H1 (cell line): Measurements from ENCODE around the gene OR52M1.

Source experiments
- ATF2 ChIP-seq: IDR thresholded peaks from 2 replicates; pipeline ENCODE4 v1.6.1; 2012; ENCODE audit warnings: low read length, inconsistent platforms
- CEBPB ChIP-seq: IDR thresholded peaks from 2 replicates; pipeline ENCODE4 v1.6.1; 2012; ENCODE audit warnings: low read depth, low read length
- CREB1 ChIP-seq: IDR thresholded peaks from 2 replicates; pipeline ENCODE4 v1.6.1; 2012; ENCODE audit warnings: inconsistent platforms
- CTCF ChIP-seq, 3 experiments: IDR thresholded peaks; 1 replicate in 2 of 3; 2 replicates in 1 of 3; pipeline versions ENCODE4 v1.5.1 to v1.6.1; 2011; ENCODE audit warnings: low read length in 3 of 3, mild to moderate bottlenecking in 3 of 3, inconsistent platforms in 2 of 3, low read depth in 1 of 3, moderate library complexity in 1 of 3; ENCODE audit not compliant: insufficient read depth in 1 of 3; ENCODE audit errors: control extremely low read depth in 1 of 3
- EZH2 ChIP-seq: fragments of 200-600 bp; sonication (generic); IDR thresholded peaks from 2 replicates; pipeline ENCODE4 v1.7.1; 2012; ENCODE audit warnings: low read depth, mild to moderate bottlenecking, moderate library complexity, low read length, inconsistent platforms; ENCODE audit not compliant: severe bottlenecking
- GABPA ChIP-seq: IDR thresholded peaks from 2 replicates; pipeline ENCODE4 v1.6.1; 2011; ENCODE audit warnings: mild to moderate bottlenecking, low read length, moderate library complexity, borderline replicate concordance; ENCODE audit not compliant: insufficient read depth
- JUND ChIP-seq: IDR thresholded peaks from 2 replicates; pipeline ENCODE4 v1.6.1; 2011; ENCODE audit warnings: mild to moderate bottlenecking, improper control_type of control experiment, low read length
- RAD21 ChIP-seq, 2 experiments: IDR thresholded peaks in 1 of 2; conservative IDR thresholded peaks in 1 of 2; 2 replicates each; pipeline ENCODE4 v1.6.1; 2011; ENCODE audit warnings: low read depth in 2 of 2, low read length in 2 of 2, improper control_type of control experiment in 1 of 2, inconsistent platforms in 1 of 2, mild to moderate bottlenecking in 1 of 2, moderate library complexity in 1 of 2
- RFX5 ChIP-seq: IDR thresholded peaks from 2 replicates; pipeline ENCODE4 v1.6.1; 2011; ENCODE audit warnings: low read depth, low read length, improper control_type of control experiment, borderline replicate concordance
- SP1 ChIP-seq: IDR thresholded peaks from 2 replicates; pipeline ENCODE4 v1.6.1; 2011; ENCODE audit warnings: low read depth, low read length
- SP4 ChIP-seq: IDR thresholded peaks from 2 replicates; pipeline ENCODE4 v1.6.1; 2012; ENCODE audit warnings: low read length, inconsistent platforms
- TEAD4 ChIP-seq: IDR thresholded peaks from 2 replicates; pipeline ENCODE4 v1.6.1; 2012; ENCODE audit warnings: low read depth, low read length, inconsistent platforms, mixed read lengths

- TF ChIP-seq CTCF (IDR thresholded peaks at IDR 0.05; ENCODE audit: control extremely low read depth in 1 of 3, insufficient read depth in 1 of 3, low read depth in 1 of 3, low read length in 3 of 3) (peak; percentile 73 to 79 (median 79)), GABPA (no peak), TEAD4 (no peak), ATF2 (no peak), JUND (no peak), RAD21 (IDR thresholded peaks at IDR 0.05 in 1 of 2, conservative IDR thresholded peaks at IDR 0.05 in 1 of 2; ENCODE audit: low read depth in 2 of 2, low read length in 2 of 2) (peak; percentile 79 to 84), CEBPB (no peak), EZH2 (no peak), SP4 (no peak), RFX5 (no peak), CREB1 (no peak), SP1 (no peak)
Observed at GRCh38 chr11:4539603-4540219, 5.3 kb upstream of the OR52M1 start.
